Stimulated activated naive CD8-positive, alpha-beta T cell treated with anti-CD3 and anti-CD28 coated beads, Interleukin-15, Interleukin-2, amounts not matched to agents 100 ng/mL and 50 ng/mL, for 24 hours (primary cell): ENCODE results near the gene LRP5.

Experiments
- H3K27ac Mint-ChIP-seq: one replicate; pipeline ENCODE4 v1.8.0; 2021; ENCODE audit warnings: mild to moderate bottlenecking, mixed read lengths
- H3K27me3 Mint-ChIP-seq: one replicate; pipeline ENCODE4 v1.8.0; 2021; ENCODE audit warnings: mixed read lengths
- H3K36me3 Mint-ChIP-seq: one replicate; pipeline ENCODE4 v1.8.0; 2021; ENCODE audit warnings: low read depth, mixed read lengths
- H3K4me1 Mint-ChIP-seq: one replicate; pipeline ENCODE4 v1.8.0; 2021; ENCODE audit warnings: low read depth, mixed read lengths
- H3K4me3 Mint-ChIP-seq: one replicate; pipeline ENCODE4 v1.8.0; 2021; ENCODE audit warnings: mild to moderate bottlenecking, mixed read lengths
- H3K9me3 Mint-ChIP-seq: one replicate; pipeline ENCODE4 v1.8.0; 2021; ENCODE audit warnings: mixed read lengths

LRP5 gene

DNA sequence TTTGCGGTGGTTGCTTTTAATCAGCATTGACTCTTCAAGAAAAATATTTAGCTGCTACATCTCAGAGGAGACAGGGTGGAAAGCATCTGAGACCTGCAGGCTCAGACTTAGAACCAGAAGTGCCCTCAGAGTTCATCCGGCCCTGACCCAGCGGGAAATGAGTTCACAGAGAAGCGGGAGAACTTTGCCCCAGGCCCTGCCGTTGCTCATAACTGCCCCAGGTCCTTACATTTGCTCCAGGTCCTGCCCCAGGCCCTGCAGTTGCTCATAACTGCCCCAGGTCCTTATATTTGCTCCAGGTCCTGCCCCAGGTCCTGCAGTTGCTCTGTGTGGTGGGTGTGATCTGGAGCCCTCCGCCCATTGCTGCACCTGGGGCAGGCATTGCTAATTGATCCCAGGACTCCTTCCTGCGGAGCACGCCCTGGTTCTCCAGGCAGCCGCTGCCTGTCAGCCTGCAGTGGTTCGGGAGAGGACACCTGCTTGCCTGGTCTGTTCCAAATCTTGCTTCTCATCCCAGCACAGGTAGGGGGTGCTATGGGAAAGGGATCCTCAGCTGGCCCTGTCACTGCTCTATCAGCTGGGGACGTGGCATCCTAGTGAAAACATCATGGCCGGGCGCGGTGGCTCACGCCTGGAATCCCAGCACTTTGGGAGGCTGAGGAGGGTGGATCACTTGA, 90.1 kb downstream of the LRP5 start:
- Mint-ChIP-seq H3K4me3 (no peak overlapping the region), H3K27ac (no peak overlapping the region), H3K36me3 (peaks cover 6% of the 10 kb centered on the region), H3K9me3 (no peaks in the 10 kb centered on the region), H3K27me3 (no peaks in the 10 kb centered on the region), H3K4me1 (no peaks in the 10 kb centered on the region)

DNA sequence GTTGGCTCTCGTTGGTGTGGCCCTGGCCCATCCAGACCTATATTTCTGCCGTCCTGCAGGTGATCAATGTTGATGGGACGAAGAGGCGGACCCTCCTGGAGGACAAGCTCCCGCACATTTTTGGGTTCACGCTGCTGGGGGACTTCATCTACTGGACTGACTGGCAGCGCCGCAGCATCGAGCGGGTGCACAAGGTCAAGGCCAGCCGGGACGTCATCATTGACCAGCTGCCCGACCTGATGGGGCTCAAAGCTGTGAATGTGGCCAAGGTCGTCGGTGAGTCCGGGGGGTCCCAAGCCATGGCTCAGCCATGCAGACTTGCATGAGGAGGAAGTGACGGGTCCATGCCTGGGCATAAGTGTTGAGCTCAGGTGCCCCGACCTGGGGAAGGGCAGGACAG, 91.0 kb downstream of the LRP5 start:
- H3K9me3 Mint-ChIP-seq: no peaks in the 10 kb centered on the region
- no peak overlapping the region for H3K27ac Mint-ChIP-seq
- no peaks in the 10 kb centered on the region for H3K27me3 Mint-ChIP-seq
- H3K4me1 Mint-ChIP-seq: no peaks in the 10 kb centered on the region
- no peak overlapping the region for H3K4me3 Mint-ChIP-seq
- H3K36me3 Mint-ChIP-seq: peaks cover 7% of the 10 kb centered on the region

DNA sequence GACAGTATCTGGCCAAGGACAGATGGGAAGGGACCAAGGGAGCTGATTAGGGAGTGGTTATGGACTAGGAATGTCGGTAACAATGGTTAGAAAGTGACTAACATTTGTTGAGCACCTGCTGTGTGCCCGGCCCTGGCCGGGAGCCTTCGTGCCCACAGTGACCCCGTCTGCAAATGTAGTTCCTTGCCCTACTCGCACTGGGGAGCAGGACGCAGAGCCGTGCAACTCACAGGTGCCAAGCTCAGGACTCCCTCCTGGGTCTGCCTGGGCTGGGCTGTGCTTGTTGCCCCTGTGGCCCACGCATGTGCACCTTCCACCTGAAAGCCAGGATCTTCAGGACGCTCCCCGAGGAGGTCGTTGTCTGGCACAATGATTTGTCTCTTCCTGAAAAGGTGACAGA, 91.4 kb downstream of the LRP5 start:
- H3K9me3 Mint-ChIP-seq: no peaks in the 10 kb centered on the region
- no peak overlapping the region for H3K4me3 Mint-ChIP-seq
- H3K27me3 Mint-ChIP-seq: no peaks in the 10 kb centered on the region
- peaks cover 9% of the 10 kb centered on the region for H3K36me3 Mint-ChIP-seq
- no peak overlapping the region for H3K27ac Mint-ChIP-seq
- H3K4me1 Mint-ChIP-seq: no peaks in the 10 kb centered on the region

GRCh38 chr11:68406324-68407313, 94.2 kb downstream of the LRP5 start:
- Mint-ChIP-seq H3K36me3 (peaks cover 9% of the 10 kb centered on the region), H3K27ac (no peak overlapping the region), H3K27me3 (no peaks in the 10 kb centered on the region), H3K4me3 (no peak overlapping the region), H3K4me1 (no peaks in the 10 kb centered on the region), H3K9me3 (no peaks in the 10 kb centered on the region)

GRCh38 chr11:68408512-68408911, 96.1 kb downstream of the LRP5 start:
- Mint-ChIP-seq H3K36me3 (peaks cover 9% of the 10 kb centered on the region), H3K4me3 (no peak overlapping the region), H3K27me3 (no peaks in the 10 kb centered on the region), H3K9me3 (no peaks in the 10 kb centered on the region), H3K4me1 (no peaks in the 10 kb centered on the region), H3K27ac (no peak overlapping the region)

DNA sequence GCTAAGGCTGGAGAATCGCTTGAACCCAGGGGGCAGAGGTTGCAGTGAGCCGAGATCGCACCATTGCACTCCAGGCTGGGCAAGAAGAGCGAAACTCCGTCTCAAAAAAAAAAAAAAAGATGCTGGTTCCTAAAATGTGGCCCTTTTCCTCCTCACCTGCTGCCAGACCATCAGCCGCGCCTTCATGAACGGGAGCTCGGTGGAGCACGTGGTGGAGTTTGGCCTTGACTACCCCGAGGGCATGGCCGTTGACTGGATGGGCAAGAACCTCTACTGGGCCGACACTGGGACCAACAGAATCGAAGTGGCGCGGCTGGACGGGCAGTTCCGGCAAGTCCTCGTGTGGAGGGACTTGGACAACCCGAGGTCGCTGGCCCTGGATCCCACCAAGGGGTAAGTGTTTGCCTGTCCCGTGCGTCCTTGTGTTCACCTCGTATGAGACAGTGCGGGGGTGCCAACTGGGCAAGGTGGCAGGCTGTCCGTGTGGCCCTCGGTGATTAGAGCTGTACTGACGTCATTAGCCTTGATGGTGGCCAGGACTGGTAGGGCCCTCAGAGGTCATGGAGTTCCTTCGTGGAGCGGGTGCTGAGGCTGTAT, 97.5 kb downstream of the LRP5 start:
- H3K4me1 Mint-ChIP-seq: no peaks in the 10 kb centered on the region
- peaks cover 9% of the 10 kb centered on the region for H3K36me3 Mint-ChIP-seq
- no peaks in the 10 kb centered on the region for H3K27me3 Mint-ChIP-seq
- no peak overlapping the region for H3K4me3 Mint-ChIP-seq
- no peak overlapping the region for H3K27ac Mint-ChIP-seq
- no peaks in the 10 kb centered on the region for H3K9me3 Mint-ChIP-seq

GRCh38 chr11:68411501-68411991, 99.2 kb downstream of the LRP5 start:
- H3K36me3 Mint-ChIP-seq: peaks cover 8% of the 10 kb centered on the region
- no peak overlapping the region for H3K27ac Mint-ChIP-seq
- H3K4me1 Mint-ChIP-seq: no peaks in the 10 kb centered on the region
- no peaks in the 10 kb centered on the region for H3K27me3 Mint-ChIP-seq
- no peak overlapping the region for H3K4me3 Mint-ChIP-seq
- no peaks in the 10 kb centered on the region for H3K9me3 Mint-ChIP-seq

GRCh38 chr11:68412593-68413475, 100.4 kb downstream of the LRP5 start:
- Mint-ChIP-seq H3K36me3 (peaks cover 3% of the 10 kb centered on the region), H3K27ac (no peak overlapping the region), H3K9me3 (no peaks in the 10 kb centered on the region), H3K27me3 (no peaks in the 10 kb centered on the region), H3K4me1 (peaks cover 5% of the 10 kb centered on the region), H3K4me3 (no peak overlapping the region)

DNA sequence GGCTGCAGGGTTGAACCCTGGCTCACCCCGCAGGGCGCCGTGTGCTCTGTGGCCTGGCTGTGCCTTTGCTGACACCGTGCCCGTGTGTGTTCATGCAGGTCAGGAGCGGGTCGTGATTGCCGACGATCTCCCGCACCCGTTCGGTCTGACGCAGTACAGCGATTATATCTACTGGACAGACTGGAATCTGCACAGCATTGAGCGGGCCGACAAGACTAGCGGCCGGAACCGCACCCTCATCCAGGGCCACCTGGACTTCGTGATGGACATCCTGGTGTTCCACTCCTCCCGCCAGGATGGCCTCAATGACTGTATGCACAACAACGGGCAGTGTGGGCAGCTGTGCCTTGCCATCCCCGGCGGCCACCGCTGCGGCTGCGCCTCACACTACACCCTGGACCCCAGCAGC, 101.2 kb downstream of the LRP5 start:
- Mint-ChIP-seq H3K27ac (no peak overlapping the region), H3K36me3 (peaks cover under 1% of the 10 kb centered on the region), H3K9me3 (no peaks in the 10 kb centered on the region), H3K4me1 (peaks cover 5% of the 10 kb centered on the region), H3K4me3 (no peak overlapping the region), H3K27me3 (no peaks in the 10 kb centered on the region)

DNA sequence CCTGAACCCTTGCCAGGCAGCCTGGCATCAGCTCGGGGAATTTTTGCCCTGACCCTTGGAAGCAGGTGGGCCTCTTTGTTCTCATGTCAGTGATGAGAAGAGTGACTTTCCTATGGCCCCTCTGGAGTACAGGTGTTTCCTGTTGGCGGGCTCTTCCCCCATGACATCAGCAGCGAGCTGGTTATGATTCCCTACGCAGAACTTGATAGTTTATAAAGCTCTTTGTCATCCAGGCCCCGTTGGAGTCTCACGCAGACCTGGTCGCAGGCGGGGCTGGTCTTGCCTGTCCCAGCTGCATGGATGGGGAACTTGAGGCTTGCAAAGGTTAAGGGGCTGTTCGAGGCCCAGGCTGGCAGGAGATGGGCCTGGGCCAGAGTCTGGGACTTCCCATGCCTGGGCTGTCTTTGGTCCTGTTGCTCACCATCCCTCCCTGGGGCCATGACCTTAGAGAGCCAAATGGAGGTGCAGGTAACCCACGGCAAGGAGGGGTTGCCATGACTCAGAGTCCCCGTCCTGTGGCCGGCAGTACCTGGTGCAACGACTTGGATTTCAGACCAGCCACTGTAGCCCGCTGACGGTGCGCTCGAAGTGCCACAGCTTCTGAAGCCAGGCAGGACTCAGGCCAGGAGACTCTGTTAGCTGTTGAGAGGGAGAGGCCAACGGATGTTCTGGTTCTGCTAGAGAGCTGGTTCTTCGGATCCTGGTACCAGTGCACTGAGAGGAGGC, 102.3 kb downstream of the LRP5 start:
- Mint-ChIP-seq H3K27ac (no peak overlapping the region), H3K4me3 (no peak overlapping the region), H3K27me3 (no peaks in the 10 kb centered on the region), H3K4me1 (peaks cover 5% of the 10 kb centered on the region), H3K9me3 (no peaks in the 10 kb centered on the region), H3K36me3 (no peaks in the 10 kb centered on the region)

GRCh38 chr11:68416070-68416578, 103.7 kb downstream of the LRP5 start:
- peaks cover 5% of the 10 kb centered on the region for H3K4me1 Mint-ChIP-seq
- H3K27me3 Mint-ChIP-seq: no peaks in the 10 kb centered on the region
- H3K4me3 Mint-ChIP-seq: no peak overlapping the region
- no peaks in the 10 kb centered on the region for H3K9me3 Mint-ChIP-seq
- no peak overlapping the region for H3K27ac Mint-ChIP-seq
- H3K36me3 Mint-ChIP-seq: peaks cover 4% of the 10 kb centered on the region

GRCh38 chr11:68418648-68419047, 106.3 kb downstream of the LRP5 start:
- Mint-ChIP-seq H3K27ac (no peak overlapping the region), H3K4me3 (no peak overlapping the region), H3K27me3 (no peaks in the 10 kb centered on the region), H3K9me3 (no peaks in the 10 kb centered on the region), H3K36me3 (peaks cover 4% of the 10 kb centered on the region), H3K4me1 (peaks cover 5% of the 10 kb centered on the region)

DNA sequence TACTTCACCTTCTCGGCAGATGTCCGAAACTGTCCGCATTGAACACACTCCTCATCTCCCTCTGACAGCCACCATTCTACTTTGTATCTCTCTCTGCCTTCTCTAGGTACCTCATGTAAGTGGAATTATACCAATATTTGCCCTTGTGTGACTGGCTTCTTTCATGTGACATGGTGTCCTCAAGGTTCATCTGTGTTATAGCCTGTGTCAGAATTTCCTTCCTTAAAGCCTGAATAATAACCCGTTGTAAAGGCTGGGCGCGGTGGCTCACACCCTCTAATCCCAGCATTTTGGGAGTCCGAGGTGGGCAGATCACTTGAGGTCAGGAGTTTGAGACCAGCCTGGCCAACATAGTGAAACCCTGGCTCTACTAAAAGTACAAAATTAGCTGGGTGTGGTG, 107.8 kb downstream of the LRP5 start:
- Mint-ChIP-seq H3K27me3 (no peaks in the 10 kb centered on the region), H3K4me1 (peaks cover 5% of the 10 kb centered on the region), H3K36me3 (peaks cover 4% of the 10 kb centered on the region), H3K9me3 (no peaks in the 10 kb centered on the region), H3K27ac (no peak overlapping the region), H3K4me3 (no peak overlapping the region)

DNA sequence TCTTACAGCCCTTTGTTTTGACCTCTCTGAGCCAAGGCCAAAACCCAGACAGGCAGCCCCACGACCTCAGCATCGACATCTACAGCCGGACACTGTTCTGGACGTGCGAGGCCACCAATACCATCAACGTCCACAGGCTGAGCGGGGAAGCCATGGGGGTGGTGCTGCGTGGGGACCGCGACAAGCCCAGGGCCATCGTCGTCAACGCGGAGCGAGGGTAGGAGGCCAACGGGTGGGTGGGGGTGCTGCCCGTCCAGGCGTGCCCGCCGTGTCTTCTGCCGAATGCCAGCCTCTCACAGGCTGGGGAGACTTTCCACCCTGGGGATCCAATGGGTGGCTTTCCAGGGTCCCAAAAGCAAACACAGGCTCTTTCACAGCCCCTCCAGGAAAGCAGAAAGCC, 111.1 kb downstream of the LRP5 start:
- no peak overlapping the region for H3K27ac Mint-ChIP-seq
- no peaks in the 10 kb centered on the region for H3K4me1 Mint-ChIP-seq
- H3K36me3 Mint-ChIP-seq: peaks cover 9% of the 10 kb centered on the region
- H3K9me3 Mint-ChIP-seq: no peaks in the 10 kb centered on the region
- no peak overlapping the region for H3K4me3 Mint-ChIP-seq
- H3K27me3 Mint-ChIP-seq: no peaks in the 10 kb centered on the region
